K562 (cell line): Measurements from ENCODE around the gene PSORS1C2. TPM values are rescaled to one million over a fixed set of nuclear protein-coding genes. Genes with fewer than 3 reads are reported as not detected.

Experiments
- ARID1B ChIP-seq: fragments of 450-650 bp; IDR thresholded peaks from 2 replicates; pipeline ENCODE4 v1.6.1; 2016; ENCODE audit warnings: antibody characterized with exemption, mild to moderate bottlenecking, inconsistent platforms
- BRF1 ChIP-seq: IDR thresholded peaks from 3 replicates; pipeline ENCODE4 v1.6.1; 2011; ENCODE audit warnings: borderline replicate concordance, mild to moderate bottlenecking; ENCODE audit not compliant: insufficient read length; ENCODE audit errors: extremely low read depth
- FOSL1 ChIP-seq: fragments of 200-800 bp; sonication (Bioruptor generic); conservative IDR thresholded peaks from 2 replicates; pipeline ENCODE4 v1.6.1; 2016; ENCODE audit warnings: missing genetic modification characterization, missing compliant biosample characterization
- GTF2F1 ChIP-seq: IDR thresholded peaks from 2 replicates; pipeline ENCODE4 v1.6.1; 2011; ENCODE audit warnings: low read depth, low read length, improper control_type of control experiment
- HNRNPK ChIP-seq: fragments of 200-400 bp; formaldehyde crosslinking; IDR thresholded peaks from one replicate; pipeline ENCODE4 v1.6.1; 2018; ENCODE audit warnings: mild to moderate bottlenecking, low read depth, low read length; ENCODE audit not compliant: poor library complexity, severe bottlenecking
- KAT8 ChIP-seq: fragments of 450-650 bp; IDR thresholded peaks from 2 replicates; pipeline ENCODE4 v1.6.1; 2016; ENCODE audit warnings: low read depth, mild to moderate bottlenecking
- NUFIP1 ChIP-seq: fragments of 450-650 bp; IDR thresholded peaks from 2 replicates; pipeline ENCODE4 v1.6.1; 2018; ENCODE audit not compliant: partially characterized antibody
- PCBP2 ChIP-seq: fragments of 200-400 bp; formaldehyde crosslinking; IDR thresholded peaks from 2 replicates; pipeline ENCODE4 v1.6.1; 2018; ENCODE audit warnings: low read length, low read depth, mild to moderate bottlenecking, moderate library complexity; ENCODE audit not compliant: poor library complexity, severe bottlenecking
- PRMT5 ChIP-seq: sonication (generic); formaldehyde crosslinking; IDR thresholded peaks from 2 replicates; pipeline ENCODE4 v1.5.0; 2020; ENCODE audit warnings: missing genetic modification reagents
- SMARCA4 ChIP-seq: fragments of 450-650 bp; IDR thresholded peaks from 2 replicates; pipeline ENCODE4 v1.6.1; 2016
- STAG1 ChIP-seq: sonication (generic); formaldehyde crosslinking; IDR thresholded peaks from 2 replicates; pipeline ENCODE4 v1.5.0; 2020; ENCODE audit warnings: missing genetic modification reagents, borderline replicate concordance
- TAL1 ChIP-seq: fragments of 450-650 bp; IDR thresholded peaks from 2 replicates; pipeline ENCODE4 v1.6.1; 2016; ENCODE audit warnings: mild to moderate bottlenecking
- ZNF586 ChIP-seq: fragments of 450-650 bp; formaldehyde crosslinking; conservative IDR thresholded peaks from 2 replicates; pipeline ENCODE4 v1.4.0; 2020; ENCODE audit warnings: mild to moderate bottlenecking, moderate library complexity
- ZNF77 ChIP-seq: fragments of 250-450 bp; sonication (Bioruptor Pico); IDR thresholded peaks from 2 replicates; pipeline ENCODE4 v1.5.0; 2020
- polyA plus RNA-seq, 8 experiments: library from polyadenylated mRNA; depleted of rRNA in 4 of 8; stranded (reverse) in 5 of 8; unstranded in 3 of 8; fragments of >200 nt; fragmentation: Nextera tagmentation in 2 of 8; fragmentation: Illumina TruSeq in 1 of 8; extraction: Ambion mirVana in 2 of 8; extraction: Trizol in 1 of 8; gene quantifications; 2 replicates each; pipeline versions ENCODE4 v1.2.1 to v1.2.3, GENCODE V29; 2011 to 2014; ENCODE audit warnings: inconsistent platforms in 1 of 8, missing spikeins in 1 of 8
- total RNA-seq, 7 experiments: library from RNA; depleted of rRNA in 6 of 7; stranded (reverse); fragments of >200 nt in 6 of 7; fragmentation: Illumina TruSeq in 2 of 7; extraction: Trizol in 2 of 7; gene quantifications; 2 replicates each; pipeline versions ENCODE4 v1.2.1 to v1.2.3, GENCODE V29; 2011 to 2021; ENCODE audit warnings: low replicate concordance in 1 of 7
- TF ChIP-seq, protein P1 (sequence below): fragments of 450-650 bp; IDR thresholded peaks from 2 replicates; pipeline ENCODE4 v1.6.1; 2016; ENCODE audit warnings: missing biosample characterization, missing genetic modification characterization
- TF ChIP-seq, protein P2 (sequence below): fragments of 250-450 bp; sonication (Bioruptor Pico); IDR thresholded peaks from 2 replicates; pipeline ENCODE4 v1.4.0; 2020
- TF ChIP-seq, protein P3 (sequence below): sonication (generic); formaldehyde crosslinking; IDR thresholded peaks from 2 replicates; pipeline ENCODE4 v1.8.1; 2023; ENCODE audit warnings: mild to moderate bottlenecking, missing genetic modification reagents
- TF ChIP-seq, protein P4 (sequence below): fragments of 250-450 bp; sonication (Bioruptor Pico); IDR thresholded peaks from 2 replicates; pipeline ENCODE4 v1.6.1; 2021; ENCODE audit warnings: mild to moderate bottlenecking
- TF ChIP-seq, protein P5 (sequence below): fragments of 250-450 bp; sonication (Bioruptor Pico); IDR thresholded peaks from 2 replicates; pipeline ENCODE4 v1.5.1; 2021; ENCODE audit warnings: mild to moderate bottlenecking
- TF ChIP-seq, protein P6 (sequence below): IDR thresholded peaks from 2 replicates; pipeline ENCODE4 v1.6.1; 2014; ENCODE audit warnings: antibody characterized with exemption

The PSORS1C2 gene
- total and polyA plus RNA-seq, 9 of the 15 experiments (the other 6 are each of a cell fraction or from before 2014, with no cell fraction given): not detected

DNA sequence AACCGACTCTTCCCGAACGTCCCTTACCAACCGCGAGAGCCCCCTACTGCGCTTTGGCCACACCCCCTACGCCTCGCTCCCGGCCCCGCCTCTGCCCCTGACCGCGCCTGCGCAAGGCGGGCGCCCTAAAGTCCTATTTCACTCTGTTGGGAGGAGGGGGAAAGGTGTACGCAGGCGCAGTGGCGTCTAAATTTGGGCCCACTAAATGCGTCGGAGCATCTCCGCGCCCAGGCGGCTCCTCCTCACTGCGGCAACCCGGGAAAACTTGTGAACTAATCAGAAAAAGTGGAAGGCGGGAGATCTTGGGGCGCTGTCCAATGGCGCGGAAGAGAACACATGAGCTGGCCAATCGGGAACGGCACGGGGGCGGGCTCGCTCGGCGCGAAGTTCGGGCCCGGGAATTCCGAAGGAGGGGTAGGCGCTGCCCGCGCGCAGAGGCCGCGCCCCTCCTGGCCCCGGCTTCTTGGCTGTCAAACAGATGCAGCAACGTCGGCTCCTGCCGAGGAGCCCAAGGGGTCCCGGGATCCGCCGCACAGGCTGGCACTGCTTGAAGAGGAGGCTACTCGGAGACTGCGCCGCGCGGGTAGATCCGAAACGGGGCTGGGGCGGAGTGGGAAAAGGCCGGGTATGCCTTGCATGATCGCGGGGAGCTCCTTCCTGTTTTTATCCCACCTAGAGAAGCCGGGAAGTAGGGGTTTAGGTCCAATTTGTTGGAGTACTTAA is 19.4 kb upstream of the PSORS1C2 start, which contains the start of gene TCF19 (continued):
- TF ChIP-seq, protein P1, sequence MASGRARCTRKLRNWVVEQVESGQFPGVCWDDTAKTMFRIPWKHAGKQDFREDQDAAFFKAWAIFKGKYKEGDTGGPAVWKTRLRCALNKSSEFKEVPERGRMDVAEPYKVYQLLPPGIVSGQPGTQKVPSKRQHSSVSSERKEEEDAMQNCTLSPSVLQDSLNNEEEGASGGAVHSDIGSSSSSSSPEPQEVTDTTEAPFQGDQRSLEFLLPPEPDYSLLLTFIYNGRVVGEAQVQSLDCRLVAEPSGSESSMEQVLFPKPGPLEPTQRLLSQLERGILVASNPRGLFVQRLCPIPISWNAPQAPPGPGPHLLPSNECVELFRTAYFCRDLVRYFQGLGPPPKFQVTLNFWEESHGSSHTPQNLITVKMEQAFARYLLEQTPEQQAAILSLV (tag): no peak
- TF ChIP-seq STAG1 (no peak), SMARCA4 (no peak), TAL1 (no peak), ZNF586 (no peak), HNRNPK (no peak), NUFIP1 (no peak), FOSL1 (no peak), PCBP2 (no peak), PRMT5 (CRISPR knock-in tag) (no peak), KAT8 (no peak), ARID1B (no peak), BRF1 (no peak), ZNF77 (CRISPR knock-in tag) (no peak), GTF2F1 (no peak)
- TF ChIP-seq, protein P2, sequence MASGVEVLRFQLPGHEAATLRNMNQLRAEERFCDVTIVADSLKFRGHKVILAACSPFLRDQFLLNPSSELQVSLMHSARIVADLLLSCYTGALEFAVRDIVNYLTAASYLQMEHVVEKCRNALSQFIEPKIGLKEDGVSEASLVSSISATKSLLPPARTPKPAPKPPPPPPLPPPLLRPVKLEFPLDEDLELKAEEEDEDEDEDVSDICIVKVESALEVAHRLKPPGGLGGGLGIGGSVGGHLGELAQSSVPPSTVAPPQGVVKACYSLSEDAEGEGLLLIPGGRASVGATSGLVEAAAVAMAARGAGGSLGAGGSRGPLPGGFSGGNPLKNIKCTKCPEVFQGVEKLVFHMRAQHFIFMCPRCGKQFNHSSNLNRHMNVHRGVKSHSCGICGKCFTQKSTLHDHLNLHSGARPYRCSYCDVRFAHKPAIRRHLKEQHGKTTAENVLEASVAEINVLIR: no peak
- TF ChIP-seq, protein P3, sequence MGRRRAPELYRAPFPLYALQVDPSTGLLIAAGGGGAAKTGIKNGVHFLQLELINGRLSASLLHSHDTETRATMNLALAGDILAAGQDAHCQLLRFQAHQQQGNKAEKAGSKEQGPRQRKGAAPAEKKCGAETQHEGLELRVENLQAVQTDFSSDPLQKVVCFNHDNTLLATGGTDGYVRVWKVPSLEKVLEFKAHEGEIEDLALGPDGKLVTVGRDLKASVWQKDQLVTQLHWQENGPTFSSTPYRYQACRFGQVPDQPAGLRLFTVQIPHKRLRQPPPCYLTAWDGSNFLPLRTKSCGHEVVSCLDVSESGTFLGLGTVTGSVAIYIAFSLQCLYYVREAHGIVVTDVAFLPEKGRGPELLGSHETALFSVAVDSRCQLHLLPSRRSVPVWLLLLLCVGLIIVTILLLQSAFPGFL (CRISPR knock-in tag): no peak
- TF ChIP-seq, protein P4, sequence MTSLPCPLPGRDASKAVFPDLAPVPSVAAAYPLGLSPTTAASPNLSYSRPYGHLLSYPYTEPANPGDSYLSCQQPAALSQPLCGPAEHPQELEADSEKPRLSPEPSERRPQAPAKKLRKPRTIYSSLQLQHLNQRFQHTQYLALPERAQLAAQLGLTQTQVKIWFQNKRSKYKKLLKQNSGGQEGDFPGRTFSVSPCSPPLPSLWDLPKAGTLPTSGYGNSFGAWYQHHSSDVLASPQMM: no peak
- TF ChIP-seq, protein P5, sequence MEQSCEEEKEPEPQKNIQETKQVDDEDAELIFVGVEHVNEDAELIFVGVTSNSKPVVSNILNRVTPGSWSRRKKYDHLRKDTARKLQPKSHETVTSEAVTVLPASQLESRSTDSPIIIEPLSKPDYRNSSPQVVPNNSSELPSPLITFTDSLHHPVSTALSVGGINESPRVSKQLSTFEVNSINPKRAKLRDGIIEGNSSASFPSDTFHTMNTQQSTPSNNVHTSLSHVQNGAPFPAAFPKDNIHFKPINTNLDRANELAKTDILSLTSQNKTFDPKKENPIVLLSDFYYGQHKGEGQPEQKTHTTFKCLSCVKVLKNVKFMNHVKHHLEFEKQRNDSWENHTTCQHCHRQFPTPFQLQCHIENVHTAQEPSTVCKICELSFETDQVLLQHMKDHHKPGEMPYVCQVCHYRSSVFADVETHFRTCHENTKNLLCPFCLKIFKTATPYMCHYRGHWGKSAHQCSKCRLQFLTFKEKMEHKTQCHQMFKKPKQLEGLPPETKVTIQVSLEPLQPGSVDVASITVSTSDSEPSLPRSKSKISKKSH: no peak
- TF ChIP-seq, protein P6, sequence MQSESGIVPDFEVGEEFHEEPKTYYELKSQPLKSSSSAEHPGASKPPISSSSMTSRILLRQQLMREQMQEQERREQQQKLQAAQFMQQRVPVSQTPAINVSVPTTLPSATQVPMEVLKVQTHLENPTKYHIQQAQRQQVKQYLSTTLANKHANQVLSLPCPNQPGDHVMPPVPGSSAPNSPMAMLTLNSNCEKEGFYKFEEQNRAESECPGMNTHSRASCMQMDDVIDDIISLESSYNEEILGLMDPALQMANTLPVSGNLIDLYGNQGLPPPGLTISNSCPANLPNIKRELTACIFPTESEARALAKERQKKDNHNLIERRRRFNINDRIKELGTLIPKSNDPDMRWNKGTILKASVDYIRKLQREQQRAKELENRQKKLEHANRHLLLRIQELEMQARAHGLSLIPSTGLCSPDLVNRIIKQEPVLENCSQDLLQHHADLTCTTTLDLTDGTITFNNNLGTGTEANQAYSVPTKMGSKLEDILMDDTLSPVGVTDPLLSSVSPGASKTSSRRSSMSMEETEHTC: no peak
